Skeletal muscle satellite cell (primary cell): ENCODE results near the gene RIOK3.
"Not testable (repeated sequence)": the region's sequence is repeated elsewhere in the genome, so short reads cannot be mapped to it uniquely, and the experiment has no call there.

Experiments
- H3K27me3 ChIP-seq: 2 replicates; pipeline ENCODE4 v1.7.0; 2013; ENCODE audit warnings: low read length; ENCODE audit not compliant: control insufficient read depth, insufficient read depth
- H3K36me3 ChIP-seq: 2 replicates; pipeline ENCODE4 v1.7.0; 2013; ENCODE audit warnings: mild to moderate bottlenecking, control low read depth, low read length; ENCODE audit not compliant: insufficient read depth
- H3K4me1 ChIP-seq: 2 replicates; pipeline ENCODE4 v1.7.0; 2013; ENCODE audit warnings: low read length; ENCODE audit not compliant: control insufficient read depth, insufficient read depth
- H3K4me2 ChIP-seq: 2 replicates; pipeline ENCODE4 v1.7.0; 2013; ENCODE audit warnings: mild to moderate bottlenecking, low read length
- H3K4me3 ChIP-seq: 2 replicates; pipeline ENCODE4 v1.7.0; 2013; ENCODE audit warnings: low read length
- H3K9ac ChIP-seq: 2 replicates; pipeline ENCODE4 v1.7.0; 2013; ENCODE audit warnings: mild to moderate bottlenecking, low read depth, low read length, moderate library complexity
- H3K9me3 ChIP-seq: replicated peaks from 2 replicates; pipeline ENCODE4 v1.7.0; 2013; ENCODE audit warnings: mild to moderate bottlenecking, control low read depth, low read length

The RIOK3 gene

GRCh38 chr18:23502516-23503037 lies 49.5 kb downstream of the RIOK3 start:
- Histone ChIP-seq H3K4me1 (peaks cover 14% of the 10 kb centered on the region), H3K36me3 (peaks cover 13% of the 10 kb centered on the region), H3K27me3 (no peaks in the 10 kb centered on the region), H3K9ac (peak overlapping the region; percentile 94), H3K4me3 (peak overlapping the region; percentile 99), H3K9me3 (no peaks in the 10 kb centered on the region), H3K4me2 (peak overlapping the region; percentile 99)

DNA sequence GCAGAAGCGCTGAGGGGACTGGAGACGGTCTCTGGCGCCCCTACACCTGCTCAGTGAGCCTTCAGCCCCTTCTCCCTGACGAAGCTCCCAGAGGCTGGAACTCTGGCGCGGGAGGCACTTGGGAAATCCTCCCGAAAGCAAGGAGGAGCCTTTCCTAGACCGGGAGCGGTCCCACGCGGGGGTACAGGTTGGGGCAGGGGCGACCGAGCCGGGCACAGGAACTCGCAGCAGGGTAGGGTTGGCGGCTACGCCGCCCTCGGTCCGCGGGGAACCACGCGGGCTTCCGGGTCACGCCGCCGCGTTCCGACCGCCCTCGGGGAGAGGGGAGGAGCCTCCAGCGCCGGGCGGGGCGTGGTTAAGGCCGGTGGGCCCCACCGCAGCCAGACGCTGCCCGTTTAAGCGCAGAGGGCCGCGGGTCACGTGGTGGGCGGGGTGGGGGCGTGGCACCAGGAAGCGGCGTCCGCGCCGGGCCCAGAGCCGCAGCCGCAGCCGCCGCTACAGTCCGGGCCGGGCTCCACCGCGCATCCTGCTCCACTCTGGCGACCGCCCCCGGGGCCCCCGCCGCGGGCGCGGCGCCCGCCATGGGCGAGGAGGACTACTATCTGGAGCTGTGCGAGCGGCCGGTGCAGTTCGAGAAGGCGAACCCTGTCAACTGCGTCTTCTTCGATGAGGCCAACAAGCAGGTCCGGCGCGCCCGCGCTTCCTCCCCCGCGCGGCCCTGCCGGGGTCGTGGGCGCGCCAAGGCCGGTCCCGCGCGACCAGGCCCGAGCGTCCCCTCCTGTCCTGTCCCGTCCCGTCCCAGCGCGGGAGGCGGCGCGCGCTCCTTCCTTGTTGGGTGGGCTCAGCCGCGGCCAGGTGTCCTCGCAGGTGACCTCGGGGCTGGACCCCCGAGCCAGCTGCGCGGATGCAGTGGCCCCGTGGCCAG lies 50.2 kb downstream of the RIOK3 start, which contains the start of gene RMC1:
Gene RMC1 (plus strand): TSS at position 474 of the 925 bp plus-strand sequence. CDS start 108 bp downstream, at position 582.
- peak within 1 kb of the TSS; percentile 99 for H3K4me2 ChIP-seq
- H3K27me3 ChIP-seq, result no peaks in the 10 kb centered on the region
- H3K4me1 ChIP-seq, result peaks cover 14% of the 10 kb centered on the region

DNA sequence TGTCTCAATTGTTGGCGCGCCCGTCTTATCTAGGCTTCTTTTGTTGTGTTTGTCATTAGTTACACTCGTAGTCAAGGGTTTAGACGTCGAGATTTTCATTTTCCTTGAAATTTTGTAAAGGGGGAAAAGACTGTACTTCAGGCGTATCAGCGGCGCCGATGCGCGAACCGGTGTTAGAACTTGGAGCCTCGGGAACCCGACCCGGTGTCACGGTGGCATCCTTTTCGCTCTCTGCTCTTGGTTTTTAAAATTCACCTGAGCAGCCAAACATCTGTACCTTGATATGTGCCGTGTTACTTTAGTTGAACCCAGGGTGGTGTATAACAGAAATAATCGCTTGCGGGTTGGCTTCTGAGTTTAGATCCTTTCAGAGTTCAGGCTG lies 50.9 kb downstream of the RIOK3 start:
- peak overlapping the region; percentile 94 for H3K9ac ChIP-seq
- peak overlapping the region; percentile 99 for H3K4me2 ChIP-seq
- no peaks in the 10 kb centered on the region for H3K9me3 ChIP-seq
- H3K36me3 ChIP-seq, result peaks cover 26% of the 10 kb centered on the region
- peaks cover 14% of the 10 kb centered on the region for H3K4me1 ChIP-seq
- peak overlapping the region; percentile 99 for H3K4me3 ChIP-seq
- H3K27me3 ChIP-seq, result no peaks in the 10 kb centered on the region

More for the DNA sequence above, 50.2 kb downstream of the RIOK3 start, which contains the start of gene RMC1:
- Histone ChIP-seq H3K36me3 (peaks cover 20% of the 10 kb centered on the region), H3K4me3 (peak within 1 kb of the TSS; percentile 99), H3K9ac (peak within 1 kb of the TSS; percentile 94), H3K9me3 (no peaks in the 10 kb centered on the region)

DNA sequence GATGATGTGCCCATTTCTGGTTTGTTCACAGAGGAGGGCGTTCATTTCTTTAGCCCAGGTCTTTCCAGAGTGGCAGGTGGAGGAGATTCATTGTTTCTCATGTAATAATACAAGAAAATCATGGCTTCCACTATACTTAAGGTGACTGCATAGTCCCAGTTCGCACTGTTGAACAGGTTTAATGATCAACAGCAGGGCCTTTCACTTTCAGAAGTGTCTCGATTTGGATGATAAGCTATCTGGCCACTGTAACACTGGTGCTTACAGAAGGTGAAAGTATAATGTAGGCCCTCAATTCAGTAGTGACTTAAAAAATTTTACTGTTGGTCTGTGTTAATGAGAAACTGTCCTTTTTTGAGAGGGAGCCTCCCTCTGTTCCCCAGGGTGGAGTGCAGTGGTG lies 51.6 kb downstream of the RIOK3 start:
- H3K4me1 ChIP-seq, result peaks cover 14% of the 10 kb centered on the region
- peak overlapping the region; percentile 94 for H3K9ac ChIP-seq
- peak overlapping the region; percentile 99 for H3K4me3 ChIP-seq
- H3K27me3 ChIP-seq, result no peaks in the 10 kb centered on the region
- H3K36me3 ChIP-seq, result peaks cover 26% of the 10 kb centered on the region
- H3K9me3 ChIP-seq, result no peaks in the 10 kb centered on the region
- H3K4me2 ChIP-seq, result peak overlapping the region; percentile 99

GRCh38 chr18:23506393-23506792 lies 53.3 kb downstream of the RIOK3 start:
- Histone ChIP-seq H3K4me3 (no peak overlapping the region), H3K4me1 (peaks cover 14% of the 10 kb centered on the region), H3K36me3 (peaks cover 32% of the 10 kb centered on the region), H3K27me3 (no peaks in the 10 kb centered on the region), H3K4me2 (no peak overlapping the region), H3K9ac (no peak overlapping the region), H3K9me3 (no peaks in the 10 kb centered on the region)

- not testable (repeated sequence) for H3K27me3 ChIP-seq, H3K9ac ChIP-seq
- peaks cover 41% of the 10 kb centered on the region for H3K36me3 ChIP-seq
These were observed 57.8 kb downstream of the RIOK3 start for GRCh38 chr18:23510923-23511322.

DNA sequence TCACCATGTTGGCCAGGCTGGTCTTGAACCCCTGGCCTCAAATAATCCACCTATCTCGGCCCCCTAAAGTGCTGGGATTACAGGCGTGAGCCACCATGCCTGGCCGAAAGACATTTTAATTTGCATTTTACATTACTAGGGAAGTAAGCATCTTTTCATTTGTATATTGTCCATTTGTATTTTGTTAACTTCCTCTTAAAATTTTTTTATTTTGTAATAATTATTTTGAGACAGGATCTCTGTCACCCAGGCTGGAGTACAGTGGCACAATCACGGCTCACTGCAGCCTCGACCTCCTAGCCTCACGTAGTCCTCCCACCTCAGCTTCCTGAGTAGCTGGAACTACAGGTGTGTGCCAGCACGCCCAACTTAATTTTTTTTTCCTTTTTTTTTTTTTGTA lies 59.1 kb downstream of the RIOK3 start:
- H3K9me3 ChIP-seq, H3K9ac ChIP-seq, H3K4me3 ChIP-seq, H3K4me1 ChIP-seq, H3K27me3 ChIP-seq, H3K4me2 ChIP-seq: not testable (repeated sequence)
- peaks cover 38% of the 10 kb centered on the region for H3K36me3 ChIP-seq

More at GRCh38 chr18:23510923-23511322, 57.8 kb downstream of the RIOK3 start:
- H3K4me2 ChIP-seq, H3K4me1 ChIP-seq, H3K9me3 ChIP-seq, H3K4me3 ChIP-seq: not testable (repeated sequence)

GRCh38 chr18:23512641-23513040 lies 59.6 kb downstream of the RIOK3 start:
- Histone ChIP-seq H3K4me2 (no peak overlapping the region), H3K4me1 (peaks cover 6% of the 10 kb centered on the region), H3K4me3 (no peak overlapping the region), H3K36me3 (peaks cover 37% of the 10 kb centered on the region), H3K27me3 (no peaks in the 10 kb centered on the region), H3K9me3 (no peaks in the 10 kb centered on the region), H3K9ac (no peak overlapping the region)

DNA sequence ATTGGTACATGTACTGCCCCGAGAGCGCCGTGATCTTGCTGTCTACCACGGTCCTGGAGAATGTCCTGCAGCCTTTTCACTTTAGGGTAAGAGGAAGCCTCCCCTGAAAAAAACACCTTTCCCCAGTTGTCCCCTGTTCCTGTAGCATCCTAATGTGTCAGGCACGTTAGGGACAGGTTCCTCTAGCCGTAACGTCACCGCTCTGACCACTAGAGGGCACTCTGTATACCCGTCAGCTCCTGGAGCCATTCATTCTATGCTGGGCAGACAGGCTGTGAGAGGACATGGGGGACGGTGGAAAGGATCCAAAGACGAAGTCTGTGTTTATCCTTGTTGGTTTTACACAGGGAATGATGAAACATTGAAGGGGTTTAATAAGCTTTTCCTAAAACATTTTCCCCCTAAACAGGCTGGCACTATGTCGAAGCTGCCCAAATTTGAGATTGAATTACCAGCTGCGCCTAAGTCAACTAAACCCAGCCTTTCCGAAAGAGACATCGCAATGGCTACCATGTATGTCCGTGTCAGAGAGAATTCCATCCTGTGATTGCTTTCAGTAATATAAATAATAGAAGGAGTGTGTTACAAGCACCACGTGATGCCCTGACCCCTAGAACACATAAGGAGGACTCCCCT lies 62.9 kb downstream of the RIOK3 start:
- peaks cover 6% of the 10 kb centered on the region for H3K4me1 ChIP-seq
- H3K36me3 ChIP-seq, result peaks cover 47% of the 10 kb centered on the region
- H3K27me3 ChIP-seq, result no peaks in the 10 kb centered on the region
- H3K4me3 ChIP-seq, result no peak overlapping the region
- H3K4me2 ChIP-seq, result no peak overlapping the region
- H3K9ac ChIP-seq, result no peak overlapping the region
- no peaks in the 10 kb centered on the region for H3K9me3 ChIP-seq

GRCh38 chr18:23519734-23520133 lies 66.6 kb downstream of the RIOK3 start:
- no peaks in the 10 kb centered on the region for H3K9me3 ChIP-seq
- H3K9ac ChIP-seq, result no peak overlapping the region
- H3K4me2 ChIP-seq, result no peak overlapping the region
- peaks cover 71% of the 10 kb centered on the region for H3K36me3 ChIP-seq
- H3K27me3 ChIP-seq, result no peaks in the 10 kb centered on the region
- H3K4me1 ChIP-seq, result peaks cover 15% of the 10 kb centered on the region
- H3K4me3 ChIP-seq, result no peak overlapping the region

DNA sequence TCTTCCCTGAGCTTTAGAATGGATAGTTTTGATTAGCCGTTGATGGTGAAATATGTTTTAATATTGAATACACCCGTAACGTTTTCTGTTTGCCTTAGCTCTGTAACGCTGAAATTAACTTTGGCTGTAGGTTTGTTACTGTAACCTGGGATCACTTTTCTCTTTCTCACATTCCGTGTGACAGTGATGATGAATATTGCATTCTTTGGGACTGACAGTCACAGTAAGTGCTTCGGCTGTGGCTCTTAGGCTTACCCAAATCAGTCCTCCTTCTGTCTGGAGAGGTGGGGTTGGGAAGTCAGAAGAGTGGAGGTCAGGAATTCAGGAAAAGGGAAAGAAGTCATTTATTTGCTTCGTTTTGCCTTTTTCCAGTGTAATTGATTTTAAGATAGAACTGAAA lies 68.2 kb downstream of the RIOK3 start:
- Histone ChIP-seq H3K9me3 (no peaks in the 10 kb centered on the region), H3K4me2 (no peak overlapping the region), H3K4me3 (no peak overlapping the region), H3K4me1 (peaks cover 9% of the 10 kb centered on the region), H3K27me3 (no peaks in the 10 kb centered on the region), H3K36me3 (peaks cover 72% of the 10 kb centered on the region), H3K9ac (no peak overlapping the region)
